Vagina (tissue), 2 donors: Measurements from ENCODE around the gene C1QTNF6. TPM values are rescaled to one million over a fixed set of nuclear protein-coding genes. Genes with fewer than 3 reads are reported as not detected.
A peak's percentile ranks its signal among the peaks of the same experiment; 100 is the strongest.
"Not testable (repeated sequence)": the region's sequence is repeated elsewhere in the genome, so short reads cannot be mapped to it uniquely, and the experiment has no call there.

ENCODE experiments used
- DNase-seq, 2 donors: peaks; one replicate each; pipeline ENCODE4 v3.0.0-alpha.2; 2017; ENCODE audit errors: extremely low spot score in 2 of 2
- H3K27ac ChIP-seq: fragments of 200-600 bp; sonication (generic); one replicate; pipeline ENCODE4 v1.5.1; 2019
- H3K27me3 ChIP-seq: fragments of 200-600 bp; sonication (generic); one replicate; pipeline ENCODE4 v1.5.1; 2019
- H3K36me3 ChIP-seq, 2 donors: fragments of 200-600 bp; sonication (generic); one replicate each; pipeline ENCODE4 v1.5.1; 2017 to 2019
- H3K4me1 ChIP-seq: fragments of 200-600 bp; sonication (generic); one replicate; pipeline ENCODE4 v1.5.1; 2019
- H3K4me3 ChIP-seq, 2 donors: fragments of 200-600 bp; sonication (generic); 1 replicate in 1 of 2; 2 replicates in 1 of 2; pipeline ENCODE4 v1.5.1; 2016 to 2019
- H3K9me3 ChIP-seq: fragments of 200-600 bp; sonication (generic); one replicate; pipeline ENCODE4 v1.5.1; 2019
- CTCF ChIP-seq, 3 experiments: fragments of 450-650 bp in 2 of 3; fragments of 200-600 bp in 1 of 3; sonication (generic) in 1 of 3; IDR thresholded peaks; one replicate each; pipeline ENCODE4 v1.5.1; 2017 to 2019; ENCODE audit warnings: antibody characterized with exemption in 3 of 3, mild to moderate bottlenecking in 2 of 3, moderate library complexity in 2 of 3
- POLR2A ChIP-seq, 2 donors: fragments of 450-650 bp; IDR thresholded peaks; one replicate each; pipeline ENCODE4 v1.6.1; 2017; ENCODE audit warnings: antibody characterized with exemption in 2 of 2, mild to moderate bottlenecking in 2 of 2, moderate library complexity in 2 of 2
- POLR2AphosphoS5 ChIP-seq, 2 donors: sonication (generic); formaldehyde crosslinking; IDR thresholded peaks; one replicate each; pipeline ENCODE4 v1.9.0; 2017; ENCODE audit warnings: antibody characterized with exemption in 2 of 2, mild to moderate bottlenecking in 2 of 2, low read depth in 1 of 2; ENCODE audit not compliant: insufficient read depth in 1 of 2
- intact Hi-C: fragments of 100-400 bp; cut with DNase I; formaldehyde crosslinking; loops from one replicate; pipeline ENCODE4 v1.15.1; 2023
- total RNA-seq: library from RNA; depleted of rRNA; stranded (reverse); fragments of >200 nt; gene quantifications from one replicate; pipeline ENCODE4 v1.2.3, GENCODE V29; 2016

C1QTNF6 gene
- total RNA-seq, 1 donor from 2014 or later, result 4.9 TPM

- TF ChIP-seq POLR2AphosphoS5 (IDR thresholded peaks at IDR 0.05; ENCODE audit: insufficient read depth in 1 of 2, low read depth in 1 of 2), result no peak
- TF ChIP-seq POLR2A (IDR thresholded peaks at IDR 0.05), result no peak
- TF ChIP-seq CTCF (IDR thresholded peaks at IDR 0.05), result no peak
- Histone ChIP-seq H3K4me3 (no peak overlapping the region), H3K9me3 (no peaks in the 10 kb centered on the region), H3K27me3 (no peaks in the 10 kb centered on the region), H3K4me1 (peaks cover 10% of the 10 kb centered on the region), H3K36me3 (no peaks in the 10 kb centered on the region), H3K27ac (no peak overlapping the region)
- no peak for DNase-seq
- intact Hi-C loops, result no loop called here
These were observed 15.5 kb upstream of the C1QTNF6 start for GRCh38 chr22:37203354-37204044.

GRCh38 chr22:37202716-37203115, 14.7 kb upstream of the C1QTNF6 start:
- intact Hi-C loops, result no loop called here
- TF ChIP-seq CTCF (IDR thresholded peaks at IDR 0.05) (no peak), POLR2A (IDR thresholded peaks at IDR 0.05) (no peak)

GRCh38 chr22:37202001-37202555, 14.0 kb upstream of the C1QTNF6 start:
- no peak for TF ChIP-seq POLR2AphosphoS5 (IDR thresholded peaks at IDR 0.05; ENCODE audit: insufficient read depth in 1 of 2, low read depth in 1 of 2)
- no peak for TF ChIP-seq CTCF (IDR thresholded peaks at IDR 0.05)
- no peak for TF ChIP-seq POLR2A (IDR thresholded peaks at IDR 0.05)
- intact Hi-C loops, result no loop called here
- Histone ChIP-seq H3K9me3 (no peaks in the 10 kb centered on the region), H3K36me3 (no peaks in the 10 kb centered on the region), H3K4me3 (no peak overlapping the region), H3K27ac (no peak overlapping the region), H3K27me3 (no peaks in the 10 kb centered on the region), H3K4me1 (peaks cover 25% of the 10 kb centered on the region)
- no peak for DNase-seq

More at GRCh38 chr22:37202716-37203115, 14.7 kb upstream of the C1QTNF6 start:
- no peaks in the 10 kb centered on the region for H3K27me3 ChIP-seq
- DNase-seq, result no peak
- peaks cover 18% of the 10 kb centered on the region for H3K4me1 ChIP-seq
- no peak overlapping the region for H3K27ac ChIP-seq
- no peaks in the 10 kb centered on the region for H3K36me3 ChIP-seq
- no peaks in the 10 kb centered on the region for H3K9me3 ChIP-seq
- H3K4me3 ChIP-seq, result no peak overlapping the region

GRCh38 chr22:37201443-37201820, 13.4 kb upstream of the C1QTNF6 start:
- not testable (repeated sequence) for DNase-seq

GRCh38 chr22:37199760-37200108, 11.7 kb upstream of the C1QTNF6 start:
- intact Hi-C loops, result loop anchor here (2.0 kb wide), 1 partner anchor 33 kb away; no protein-coding TSS in a partner anchor
- Histone ChIP-seq H3K27ac (peak overlapping the region; percentile 98), H3K27me3 (no peaks in the 10 kb centered on the region), H3K4me3 (peak overlapping the region; percentile 73 to 75), H3K36me3 (no peaks in the 10 kb centered on the region), H3K9me3 (no peaks in the 10 kb centered on the region), H3K4me1 (peaks cover 39% of the 10 kb centered on the region)
- TF ChIP-seq POLR2A (IDR thresholded peaks at IDR 0.05) (no peak), POLR2AphosphoS5 (IDR thresholded peaks at IDR 0.05; ENCODE audit: insufficient read depth in 1 of 2, low read depth in 1 of 2) (no peak), CTCF (IDR thresholded peaks at IDR 0.05) (no peak)
- no peak for DNase-seq

More at GRCh38 chr22:37201443-37201820, 13.4 kb upstream of the C1QTNF6 start:
- H3K27ac ChIP-seq, H3K27me3 ChIP-seq, H3K4me3 ChIP-seq, H3K9me3 ChIP-seq, intact Hi-C loops, H3K36me3 ChIP-seq: not testable (repeated sequence)
- H3K4me1 ChIP-seq, result peaks cover 31% of the 10 kb centered on the region
